Parathyroid adenoma (tissue), 2 donors: ENCODE data around the gene FRMD1.

Experiments
- H2AFZ ChIP-seq: fragments of 300-600 bp; sonication (generic); one replicate; pipeline ENCODE4 v1.7.0; 2017; ENCODE audit warnings: antibody characterized with exemption, mild to moderate bottlenecking
- H3K27ac ChIP-seq: fragments of 300-600 bp; sonication (generic); one replicate; pipeline ENCODE4 v1.7.0; 2017
- H3K27me3 ChIP-seq: fragments of 300-600 bp; sonication (generic); one replicate; pipeline ENCODE4 v1.7.0; 2017; ENCODE audit warnings: low read length; ENCODE audit not compliant: control insufficient read depth, insufficient read depth
- H3K36me3 ChIP-seq: fragments of 300-600 bp; sonication (generic); one replicate; pipeline ENCODE4 v1.7.0; 2017; ENCODE audit warnings: low read length; ENCODE audit not compliant: control insufficient read depth, insufficient read depth
- H3K4me1 ChIP-seq: fragments of 300-600 bp; sonication (generic); one replicate; pipeline ENCODE4 v1.7.0; 2017; ENCODE audit warnings: control low read depth
- H3K4me2 ChIP-seq: fragments of 300-600 bp; sonication (generic); one replicate; pipeline ENCODE4 v1.7.0; 2017; ENCODE audit warnings: low read length
- H3K4me3 ChIP-seq: fragments of 300-600 bp; sonication (generic); one replicate; pipeline ENCODE4 v1.7.0; 2017; ENCODE audit warnings: low read depth, low read length
- H3K79me2 ChIP-seq: fragments of 300-600 bp; sonication (generic); one replicate; pipeline ENCODE4 v1.7.0; 2017; ENCODE audit warnings: control low read depth
- H3K9ac ChIP-seq: fragments of 300-600 bp; sonication (generic); one replicate; pipeline ENCODE4 v1.7.0; 2017; ENCODE audit warnings: mild to moderate bottlenecking
- H3K9me3 ChIP-seq: fragments of 300-600 bp; sonication (generic); one replicate; pipeline ENCODE4 v1.7.0; 2017; ENCODE audit warnings: low read length; ENCODE audit not compliant: control insufficient read depth
- CTCF ChIP-seq: fragments of 300-600 bp; sonication (generic); IDR thresholded peaks from one replicate; pipeline ENCODE4 v1.7.0; 2017; ENCODE audit warnings: antibody characterized with exemption, mild to moderate bottlenecking
- donor health status: primary hyperparathyroidism.

The FRMD1 gene

GRCh38 chr6:168071620-168072019 is 7.4 kb downstream of the FRMD1 start:
- no peaks in the 10 kb centered on the region for H3K79me2 ChIP-seq
- TF ChIP-seq CTCF = no peak
- no peak overlapping the region for H3K4me2 ChIP-seq
- H3K9ac ChIP-seq = no peak overlapping the region
- H3K4me1 ChIP-seq = no peaks in the 10 kb centered on the region
- H3K27me3 ChIP-seq = no peaks in the 10 kb centered on the region
- H3K27ac ChIP-seq = no peak overlapping the region
- no peaks in the 10 kb centered on the region for H3K9me3 ChIP-seq
- H2AFZ ChIP-seq = no peak overlapping the region
- H3K36me3 ChIP-seq = no peaks in the 10 kb centered on the region
- no peak overlapping the region for H3K4me3 ChIP-seq

- no peaks in the 10 kb centered on the region for H3K27me3 ChIP-seq
- no peaks in the 10 kb centered on the region for H3K9me3 ChIP-seq
- no peak overlapping the region for H3K4me3 ChIP-seq
- no peaks in the 10 kb centered on the region for H3K36me3 ChIP-seq
- H3K9ac ChIP-seq = no peak overlapping the region
- no peak overlapping the region for H3K4me2 ChIP-seq
- H3K4me1 ChIP-seq = no peaks in the 10 kb centered on the region
- H3K79me2 ChIP-seq = no peaks in the 10 kb centered on the region
- no peak for TF ChIP-seq CTCF
- H3K27ac ChIP-seq = no peak overlapping the region
- H2AFZ ChIP-seq = no peak overlapping the region
Measured at GRCh38 chr6:168070804-168071203, 8.2 kb downstream of the FRMD1 start.

GRCh38 chr6:168067081-168067759 is 11.8 kb downstream of the FRMD1 start:
- Histone ChIP-seq H3K4me2 (no peak overlapping the region), H3K4me1 (no peaks in the 10 kb centered on the region), H3K9me3 (no peaks in the 10 kb centered on the region), H2AFZ (no peak overlapping the region), H3K9ac (no peak overlapping the region), H3K27ac (no peak overlapping the region), H3K4me3 (no peak overlapping the region), H3K79me2 (no peaks in the 10 kb centered on the region), H3K36me3 (no peaks in the 10 kb centered on the region), H3K27me3 (no peaks in the 10 kb centered on the region)
- no peak for TF ChIP-seq CTCF

- no peaks in the 10 kb centered on the region for H3K4me1 ChIP-seq
- no peaks in the 10 kb centered on the region for H3K27me3 ChIP-seq
- no peak overlapping the region for H3K4me2 ChIP-seq
- no peaks in the 10 kb centered on the region for H3K9me3 ChIP-seq
- H3K9ac ChIP-seq = no peak overlapping the region
- no peak overlapping the region for H3K27ac ChIP-seq
- H3K4me3 ChIP-seq = no peak overlapping the region
- no peaks in the 10 kb centered on the region for H3K79me2 ChIP-seq
- H2AFZ ChIP-seq = no peak overlapping the region
- no peak for TF ChIP-seq CTCF
- H3K36me3 ChIP-seq = no peaks in the 10 kb centered on the region
Measured at GRCh38 chr6:168064226-168064807, 14.7 kb downstream of the FRMD1 start.

GRCh38 chr6:168063431-168063830 is 15.6 kb downstream of the FRMD1 start:
- Histone ChIP-seq H3K4me3 (no peak overlapping the region), H3K79me2 (no peaks in the 10 kb centered on the region)

More at GRCh38 chr6:168063431-168063830, 15.6 kb downstream of the FRMD1 start:
- H2AFZ ChIP-seq = no peak overlapping the region
- no peaks in the 10 kb centered on the region for H3K36me3 ChIP-seq
- TF ChIP-seq CTCF = no peak
- no peak overlapping the region for H3K27ac ChIP-seq
- no peaks in the 10 kb centered on the region for H3K27me3 ChIP-seq
- no peaks in the 10 kb centered on the region for H3K9me3 ChIP-seq
- no peaks in the 10 kb centered on the region for H3K4me1 ChIP-seq
- H3K9ac ChIP-seq = no peak overlapping the region
- H3K4me2 ChIP-seq = no peak overlapping the region
